Erythroblast (primary cell): ENCODE data around the gene MLIP.
"Not testable (repeated sequence)": the region's sequence is repeated elsewhere in the genome, so short reads cannot be mapped to it uniquely, and the experiment has no call there.

Source experiments
- DNase-seq, 2 experiments: peaks; one replicate each; lab custom pipeline; 2025; lab: John Stamatoyannopoulos, UW
- GATA1 ChIP-seq: IDR thresholded peaks from 2 replicates; pipeline ENCODE4 v1.6.1; 2011; ENCODE audit warnings: low read depth, mild to moderate bottlenecking, control low read depth, low read length, moderate library complexity
- POLR2A ChIP-seq: IDR thresholded peaks from 2 replicates; pipeline ENCODE4 v1.6.1; 2011; ENCODE audit warnings: mild to moderate bottlenecking, low read length

Gene MLIP

GRCh38 chr6:54248994-54249393, 137.8 kb downstream of the MLIP start:
- TF ChIP-seq GATA1 (no peak), POLR2A (no peak)
- DNase-seq: no peak

GRCh38 chr6:54249812-54250211, 138.6 kb downstream of the MLIP start:
- not testable (repeated sequence) for DNase-seq

GRCh38 chr6:54252496-54252895, 141.3 kb downstream of the MLIP start:
- TF ChIP-seq GATA1 (no peak), POLR2A (no peak)
- DNase-seq: no peak

GRCh38 chr6:54252916-54253315, 141.7 kb downstream of the MLIP start:
- TF ChIP-seq POLR2A: no peak
- no peak for TF ChIP-seq GATA1
- no peak for DNase-seq

GRCh38 chr6:54254886-54255285, 143.6 kb downstream of the MLIP start:
- no peak for DNase-seq
- TF ChIP-seq GATA1 (no peak), POLR2A (no peak)

GRCh38 chr6:54255886-54256285, 144.6 kb downstream of the MLIP start:
- no peak for DNase-seq
- TF ChIP-seq GATA1: no peak
- TF ChIP-seq POLR2A: no peak

DNA sequence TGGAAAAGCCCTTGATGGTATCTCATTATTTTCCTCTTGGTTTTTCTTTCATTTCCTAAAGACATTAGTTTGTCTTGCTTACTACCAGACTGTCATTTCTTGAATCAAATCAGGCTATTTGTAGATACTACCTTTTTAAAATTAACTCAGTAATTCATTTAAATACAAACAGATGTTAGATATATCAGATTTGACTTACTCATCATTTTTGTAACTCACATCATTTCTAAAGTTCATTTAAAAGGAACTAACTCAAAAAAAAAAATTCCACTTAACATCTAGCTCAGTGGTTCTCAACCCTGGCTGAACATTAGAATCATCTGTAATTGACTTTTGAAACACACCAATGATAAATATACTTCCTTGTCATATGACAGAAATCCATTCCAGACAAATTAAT, 148.8 kb downstream of the MLIP start:
- TF ChIP-seq POLR2A: no peak
- DNase-seq: no peak

GRCh38 chr6:54262499-54262898, 151.3 kb downstream of the MLIP start:
- no peak for TF ChIP-seq GATA1
- no peak for TF ChIP-seq POLR2A
- no peak for DNase-seq

DNA sequence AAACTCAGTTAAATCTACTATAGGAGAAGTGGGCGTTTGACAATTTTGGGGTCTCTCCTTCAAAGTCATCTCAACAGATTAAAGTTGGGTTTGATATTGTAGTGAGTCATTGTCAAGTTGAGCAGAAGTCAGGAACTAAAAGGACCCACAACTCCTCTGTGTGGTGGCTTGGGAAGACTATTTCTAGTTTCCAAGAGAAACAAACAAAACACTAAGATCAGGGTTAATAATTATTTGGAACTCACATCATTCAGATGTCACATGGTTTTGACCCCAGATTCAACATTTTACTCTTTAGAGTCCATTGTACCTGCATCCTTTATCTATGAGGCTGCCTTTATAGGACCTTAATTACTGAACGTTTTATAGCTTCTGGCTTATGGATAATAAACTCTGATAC, 151.7 kb downstream of the MLIP start:
- TF ChIP-seq GATA1 (no peak), POLR2A (no peak)
- DNase-seq: no peak

GRCh38 chr6:54264581-54265272, 153.5 kb downstream of the MLIP start:
- TF ChIP-seq GATA1 (no peak), POLR2A (no peak)

GRCh38 chr6:54266400-54266923, 155.2 kb downstream of the MLIP start:
- no peak for DNase-seq
- no peak for TF ChIP-seq GATA1
- TF ChIP-seq POLR2A: no peak

More at GRCh38 chr6:54264581-54265272, 153.5 kb downstream of the MLIP start:
- no peak for DNase-seq

GRCh38 chr6:54267798-54268197, 156.6 kb downstream of the MLIP start:
- peak; percentile 30 to 34 for DNase-seq
- no peak for TF ChIP-seq GATA1
- no peak for TF ChIP-seq POLR2A

- TF ChIP-seq POLR2A (no peak), GATA1 (no peak)
- no peak for DNase-seq
Observed at GRCh38 chr6:54273214-54273820, 162.1 kb downstream of the MLIP start.

DNA sequence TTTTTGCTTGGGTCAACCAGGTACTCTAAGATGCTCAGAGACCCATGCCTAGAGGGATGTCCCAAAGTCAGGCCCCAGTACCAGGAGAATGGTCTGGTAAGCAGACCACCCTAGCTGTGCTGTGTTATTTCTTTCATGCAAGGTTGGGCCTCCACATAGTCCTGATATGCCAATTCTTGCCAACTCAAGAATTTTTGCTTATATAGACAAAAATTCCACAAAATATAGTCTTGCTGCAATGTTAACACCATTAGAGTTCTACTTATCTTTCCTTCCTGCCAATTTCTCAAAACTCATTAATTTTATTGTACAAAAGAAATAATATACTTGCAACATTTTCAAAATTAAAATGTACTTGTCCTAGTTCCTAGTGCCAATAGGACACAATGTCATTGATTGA, 163.1 kb downstream of the MLIP start:
- DNase-seq: no peak
- TF ChIP-seq POLR2A (no peak), GATA1 (no peak)

GRCh38 chr6:54282186-54282585, 170.9 kb downstream of the MLIP start:
- no peak for TF ChIP-seq GATA1
- TF ChIP-seq POLR2A: no peak
- no peak for DNase-seq
